Neuronal stem cell (in vitro differentiated cells): ENCODE data around the gene MED27.

Experiments used
- DNase-seq: peaks from one replicate; pipeline ENCODE4 v3.0.0-alpha.2; 2013; ENCODE audit warnings: low spot score
- H2AFZ ChIP-seq: one replicate; pipeline ENCODE4 v1.6.1; 2013; ENCODE audit warnings: mild to moderate bottlenecking, low read length, inconsistent platforms
- H2AK5ac ChIP-seq: 2 replicates; pipeline ENCODE4 v1.6.1; 2013; ENCODE audit warnings: low read depth, mild to moderate bottlenecking, inconsistent platforms, low read length, moderate library complexity, mixed read lengths
- H2BK120ac ChIP-seq: 2 replicates; pipeline ENCODE4 v1.6.1; 2013; ENCODE audit warnings: low read depth, mild to moderate bottlenecking, inconsistent platforms, low read length, moderate library complexity, mixed read lengths
- H2BK12ac ChIP-seq: one replicate; pipeline ENCODE4 v1.6.1; 2013; ENCODE audit warnings: low read length, inconsistent platforms
- H2BK15ac ChIP-seq: 2 replicates; pipeline ENCODE4 v1.6.1; 2013; ENCODE audit warnings: mild to moderate bottlenecking, low read length, inconsistent platforms, mixed read lengths
- H2BK5ac ChIP-seq: one replicate; pipeline ENCODE4 v1.6.1; 2013; ENCODE audit warnings: inconsistent platforms, mild to moderate bottlenecking, low read length, moderate library complexity
- H3K14ac ChIP-seq: one replicate; pipeline ENCODE4 v1.6.1; 2013; ENCODE audit warnings: low read length, inconsistent platforms
- H3K18ac ChIP-seq: 2 replicates; pipeline ENCODE4 v1.6.1; 2013; ENCODE audit warnings: low read length, inconsistent platforms
- H3K23ac ChIP-seq: 2 replicates; pipeline ENCODE4 v1.6.1; 2013; ENCODE audit warnings: low read depth, mild to moderate bottlenecking, mixed read lengths, low read length, inconsistent platforms; ENCODE audit not compliant: poor library complexity
- H3K27ac ChIP-seq: replicated peaks from 3 replicates; pipeline ENCODE4 v1.5.1; 2013; ENCODE audit warnings: low read length, inconsistent platforms
- H3K27me3 ChIP-seq, 3 experiments: 2 replicates each; pipeline ENCODE4 v1.6.1; 2013; ENCODE audit warnings: low read length in 3 of 3, mild to moderate bottlenecking in 2 of 3, inconsistent platforms in 1 of 3, low read depth in 1 of 3, mixed read lengths in 1 of 3, moderate library complexity in 1 of 3; ENCODE audit not compliant: control insufficient read depth in 3 of 3, insufficient read depth in 3 of 3
- H3K36me3 ChIP-seq, 2 donors: replicated peaks in 1 of 2; 2 replicates each; pipeline ENCODE4 v1.6.1; 2013; ENCODE audit warnings: low read length in 2 of 2; ENCODE audit not compliant: control insufficient read depth in 2 of 2, insufficient read depth in 2 of 2
- H3K4ac ChIP-seq: 2 replicates; pipeline ENCODE4 v1.6.1; 2013; ENCODE audit warnings: inconsistent platforms, mild to moderate bottlenecking, low read length, moderate library complexity
- H3K4me1 ChIP-seq, 2 donors: 1 replicate in 1 of 2; 2 replicates in 1 of 2; pipeline ENCODE4 v1.6.1; 2013; ENCODE audit warnings: low read length in 2 of 2, low read depth in 1 of 2; ENCODE audit not compliant: control insufficient read depth in 2 of 2, insufficient read depth in 1 of 2
- H3K4me2 ChIP-seq: one replicate; pipeline ENCODE4 v1.6.1; 2013; ENCODE audit warnings: mild to moderate bottlenecking, low read length, inconsistent platforms; ENCODE audit not compliant: insufficient read depth, poor library complexity, severe bottlenecking
- H3K4me3 ChIP-seq, 2 donors: 2 replicates each; pipeline ENCODE4 v1.5.1; 2013; ENCODE audit warnings: low read length in 2 of 2, mild to moderate bottlenecking in 2 of 2, inconsistent platforms in 1 of 2, moderate library complexity in 1 of 2
- H3K79me1 ChIP-seq: one replicate; pipeline ENCODE4 v1.6.1; 2013; ENCODE audit warnings: low read depth, mild to moderate bottlenecking, inconsistent platforms, low read length, moderate library complexity
- H3K9ac ChIP-seq: one replicate; pipeline ENCODE4 v1.6.1; 2013; ENCODE audit warnings: mild to moderate bottlenecking, low read depth, low read length, inconsistent platforms; ENCODE audit not compliant: poor library complexity
- H3K9me3 ChIP-seq, 2 donors: replicated peaks in 1 of 2; 2 replicates each; pipeline versions ENCODE3 to v1.6.1; 2013; ENCODE audit warnings: low read length in 2 of 2, mild to moderate bottlenecking in 2 of 2, inconsistent platforms in 1 of 2, low read depth in 1 of 2, mixed read lengths in 1 of 2, moderate library complexity in 1 of 2; ENCODE audit not compliant: control insufficient read depth in 2 of 2, insufficient read depth in 1 of 2
- H4K8ac ChIP-seq: one replicate; pipeline ENCODE4 v1.6.1; 2013; ENCODE audit warnings: low read depth, mild to moderate bottlenecking, inconsistent platforms, low read length, moderate library complexity
- H4K91ac ChIP-seq: one replicate; pipeline ENCODE4 v1.6.1; 2013; ENCODE audit warnings: low read length, low read depth, mild to moderate bottlenecking, inconsistent platforms; ENCODE audit not compliant: poor library complexity
- WGBS, 2 donors: extraction: QIAGEN DNeasy Blood & Tissue Kit; methylation state at CpG; one replicate each; pipeline ENCODE4 v1.1.7; 2013; ENCODE audit warnings: missing lambda C conversion rate in 2 of 2, mixed read lengths in 1 of 2; ENCODE audit not compliant: insufficient read length in 2 of 2, insufficient replicate concordance in 1 of 2; ENCODE audit errors: extremely low coverage in 2 of 2; 5-methylcytosine and 5-hydroxymethylcytosine counted together

MED27 gene

GRCh38 chr9:132006677-132007370 lies 72.8 kb downstream of the MED27 start:
- no peak overlapping the region for H3K27ac ChIP-seq
- no peak overlapping the region for H2BK12ac ChIP-seq
- no peak overlapping the region for H3K23ac ChIP-seq
- no peaks in the 10 kb centered on the region for H3K36me3 ChIP-seq
- no peak for DNase-seq
- H4K91ac ChIP-seq, result no peak overlapping the region
- H3K14ac ChIP-seq, result no peak overlapping the region
- H2AFZ ChIP-seq, result no peak overlapping the region
- WGBS, 2 donors, result no CpG with 5 or more reads among the region's 9 CpGs
- no peak overlapping the region for H2BK5ac ChIP-seq
- no peaks in the 10 kb centered on the region for H3K79me1 ChIP-seq
- no peak overlapping the region for H2BK120ac ChIP-seq
- H3K18ac ChIP-seq, result no peak overlapping the region
- H3K4ac ChIP-seq, result no peak overlapping the region
- no peak overlapping the region for H3K4me3 ChIP-seq
- H3K9me3 ChIP-seq, result no peaks in the 10 kb centered on the region
- H3K4me2 ChIP-seq, result no peak overlapping the region
- no peaks in the 10 kb centered on the region for H3K27me3 ChIP-seq
- peaks cover 4 to 6% of the 10 kb centered on the region in 2 donors for H3K4me1 ChIP-seq
- H2AK5ac ChIP-seq, result no peak overlapping the region
- no peak overlapping the region for H2BK15ac ChIP-seq
- no peak overlapping the region for H4K8ac ChIP-seq
- no peak overlapping the region for H3K9ac ChIP-seq

- H3K18ac ChIP-seq, result no peak overlapping the region
- no peak overlapping the region for H4K8ac ChIP-seq
- H3K14ac ChIP-seq, result no peak overlapping the region
- H3K36me3 ChIP-seq, result no peaks in the 10 kb centered on the region
- no peak overlapping the region for H2BK120ac ChIP-seq
- H3K9ac ChIP-seq, result no peak overlapping the region
- no peaks in the 10 kb centered on the region for H3K27me3 ChIP-seq
- H2AFZ ChIP-seq, result no peak overlapping the region
- H3K27ac ChIP-seq, result no peak overlapping the region
- H3K4me1 ChIP-seq, result peaks cover 4 to 6% of the 10 kb centered on the region in 2 donors
- H3K4me2 ChIP-seq, result no peak overlapping the region
- no peak overlapping the region for H4K91ac ChIP-seq
- H2BK12ac ChIP-seq, result no peak overlapping the region
- H2BK5ac ChIP-seq, result no peak overlapping the region
- no peak for DNase-seq
- no peak overlapping the region for H3K23ac ChIP-seq
- no CpG with 5 or more reads among the region's 6 CpGs for WGBS, 2 donors
- H3K4ac ChIP-seq, result no peak overlapping the region
- H3K79me1 ChIP-seq, result no peaks in the 10 kb centered on the region
- no peak overlapping the region for H2BK15ac ChIP-seq
- no peak overlapping the region for H3K4me3 ChIP-seq
- H3K9me3 ChIP-seq, result peaks cover 0 to 1% of the 10 kb centered on the region in 2 donors
- no peak overlapping the region for H2AK5ac ChIP-seq
Measured at GRCh38 chr9:132005899-132006298, 73.8 kb downstream of the MED27 start.

- Histone ChIP-seq H2AK5ac (no peak overlapping the region), H3K36me3 (no peaks in the 10 kb centered on the region), H3K4me3 (no peak overlapping the region), H4K8ac (no peak overlapping the region), H3K9me3 (peaks cover 0 to 4% of the 10 kb centered on the region in 2 donors), H3K14ac (peak overlapping the region; percentile 28), H2BK15ac (no peak overlapping the region), H3K9ac (no peak overlapping the region), H3K4me1 (peaks cover 6 to 10% of the 10 kb centered on the region in 2 donors), H3K27me3 (no peaks in the 10 kb centered on the region), H3K4me2 (no peak overlapping the region), H3K18ac (no peak overlapping the region), H3K79me1 (no peaks in the 10 kb centered on the region), H3K27ac (no peak overlapping the region), H2BK120ac (no peak overlapping the region), H2BK5ac (no peak overlapping the region), H2BK12ac (no peak overlapping the region), H2AFZ (no peak overlapping the region), H4K91ac (no peak overlapping the region), H3K23ac (no peak overlapping the region), H3K4ac (no peak overlapping the region)
- no CpG with 5 or more reads among the region's 5 CpGs for WGBS, 2 donors
- DNase-seq, result no peak
Measured at GRCh38 chr9:132004323-132004722, 75.3 kb downstream of the MED27 start.

GRCh38 chr9:132003896-132004295 lies 75.8 kb downstream of the MED27 start:
- H2BK5ac ChIP-seq, result no peak overlapping the region
- H4K91ac ChIP-seq, result no peak overlapping the region
- H4K8ac ChIP-seq, result no peak overlapping the region
- no peak overlapping the region for H2AFZ ChIP-seq
- H3K79me1 ChIP-seq, result no peaks in the 10 kb centered on the region
- no peak overlapping the region for H3K14ac ChIP-seq
- no peak overlapping the region for H3K4ac ChIP-seq
- H3K9me3 ChIP-seq, result peaks cover 0 to 4% of the 10 kb centered on the region in 2 donors
- H3K36me3 ChIP-seq, result no peaks in the 10 kb centered on the region
- H2AK5ac ChIP-seq, result no peak overlapping the region
- H2BK120ac ChIP-seq, result no peak overlapping the region
- H3K4me3 ChIP-seq, result no peak overlapping the region
- H2BK12ac ChIP-seq, result no peak overlapping the region
- peaks cover 6 to 13% of the 10 kb centered on the region in 2 donors for H3K4me1 ChIP-seq
- DNase-seq, result no peak
- H3K23ac ChIP-seq, result no peak overlapping the region
- no peak overlapping the region for H3K18ac ChIP-seq
- no peak overlapping the region for H3K4me2 ChIP-seq
- H3K9ac ChIP-seq, result no peak overlapping the region
- WGBS, 2 donors, result no CpG with 5 or more reads among the region's 9 CpGs
- no peak overlapping the region for H2BK15ac ChIP-seq
- no peak overlapping the region for H3K27ac ChIP-seq
- H3K27me3 ChIP-seq, result no peaks in the 10 kb centered on the region
